Measurements from ENCODE around the gene CD101. TPM values are rescaled to one million over a fixed set of nuclear protein-coding genes. Genes with fewer than 3 reads are reported as not detected.

The CD101 gene
- total and polyA plus RNA-seq, 12 donors = 0.30 to 2.3 (median 1.1) TPM

- Histone ChIP-seq H3K4me3 (peak within 1 kb of the TSS; percentile 57 to 88 (median 78)), H3K27me3 (no peaks in the 10 kb centered on the region), H3K36me3 (peaks cover 0 to 23% (median 0%) of the 10 kb centered on the region in 9 donors), H3K9me3 (no peaks in the 10 kb centered on the region), H3K27ac (peak within 1 kb of the TSS in 8 of 10 donors; percentile 7 to 82 (median 64)), H3K4me1 (peaks cover 0 to 25% (median 9%) of the 10 kb centered on the region in 9 donors)
- DNase-seq = peak; percentile 82 to 97
- intact Hi-C loops (cut with DNase I) = loop anchor here in 9 of 10 donors (5.0 to 10.0 kb wide), 9 partner anchors 65 to 695 kb away; partner anchors contain the start of genes CD58 (in 7 of the 9) and TRIM45 (in 1 of the 9)
- TF ChIP-seq CTCF (IDR thresholded peaks at IDR 0.05) = peak in 7 of 9 donors; percentile 15 to 57 (median 30)
- ATAC-seq = peak; percentile 99 to 100 (median 99)
- 0 to 1% methylated on average over 48 of the region's 48 CpGs for WGBS, 2 donors
Measured at GRCh38 chr1:117059678-117060440, 58.3 kb downstream of the CD101 start, which contains the start of gene TTF2. Gene TTF2 (plus strand): TSS chr1:117060326. CDS start chr1:117060347, 21 bp downstream.

DNA sequence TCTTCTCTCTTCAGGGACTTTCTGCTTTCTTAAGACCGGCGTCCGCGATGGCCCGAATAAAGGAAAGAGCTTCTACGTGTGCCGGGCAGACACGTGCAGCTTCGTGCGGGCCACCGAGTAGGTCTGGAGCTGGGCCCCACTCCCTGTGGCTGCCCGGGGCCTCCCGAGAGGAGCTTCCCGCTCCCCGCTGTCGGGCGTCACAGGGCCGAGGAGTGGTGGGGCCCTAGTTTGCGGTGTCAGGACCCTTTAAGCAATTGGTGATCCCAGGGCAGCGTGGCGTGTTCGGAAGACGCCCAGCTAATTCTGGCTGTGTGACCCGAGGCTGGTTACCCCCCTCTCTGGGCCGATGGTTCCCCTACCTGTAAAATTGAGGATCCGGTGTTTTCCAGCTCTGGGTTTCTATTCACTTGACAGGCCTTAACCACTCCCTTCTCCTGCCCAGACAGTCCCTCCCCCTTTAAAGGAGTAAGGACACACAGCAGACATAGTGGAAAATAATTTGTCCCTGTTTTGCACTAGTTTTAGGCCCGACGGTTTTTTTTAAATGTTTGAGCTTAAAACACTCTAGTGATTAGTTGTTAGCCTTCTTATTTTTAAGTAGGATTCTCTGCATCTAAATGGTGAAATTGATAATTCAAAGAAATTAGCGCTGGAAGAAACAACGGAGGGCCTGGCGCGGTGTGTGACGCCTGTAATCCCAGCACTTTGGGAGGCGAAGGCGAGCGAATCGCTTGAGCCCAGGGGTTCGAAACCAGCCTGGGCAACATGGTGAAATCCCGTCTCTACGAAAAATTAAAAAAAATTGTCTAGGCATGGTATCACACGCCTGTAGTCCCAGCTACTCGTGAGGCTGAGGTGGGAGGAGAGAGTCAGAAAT, 59.1 kb downstream of the CD101 start:
- intact Hi-C loops (cut with DNase I) = loop anchor here in 3 of 10 donors (10.0 kb wide), 2 partner anchors 64 to 694 kb away; partner anchors contain the start of gene TRIM45 (in 1 of the 3)
- H3K9me3 ChIP-seq = no peaks in the 10 kb centered on the region
- peaks cover 0 to 30% (median 0%) of the 10 kb centered on the region in 9 donors for H3K36me3 ChIP-seq
- ATAC-seq (peak; percentile 22 to 72 (median 56)), DNase-seq (no peak)
- H3K4me3 ChIP-seq = peak overlapping the region; percentile 57 to 88 (median 78)
- no peak for TF ChIP-seq CTCF (IDR thresholded peaks at IDR 0.05)
- 26% methylated on average over 42 of the region's 42 CpGs for WGBS, 2 donors
- no peaks in the 10 kb centered on the region for H3K27me3 ChIP-seq
- H3K27ac ChIP-seq = peak overlapping the region in 8 of 10 donors; percentile 7 to 82 (median 64)
- H3K4me1 ChIP-seq = peaks cover 0 to 25% (median 9%) of the 10 kb centered on the region in 9 donors

GRCh38 chr1:117061986-117062415, 60.4 kb downstream of the CD101 start:
- intact Hi-C loops (cut with DNase I) = loop anchor here in 3 of 10 donors (10.0 kb wide), 2 partner anchors 63 to 693 kb away; partner anchors contain the start of gene TRIM45 (in 1 of the 3)
- no peaks in the 10 kb centered on the region for H3K27me3 ChIP-seq
- no peak overlapping the region for H3K27ac ChIP-seq
- ATAC-seq = no peak
- no peak for DNase-seq
- peaks cover 0 to 40% (median 0%) of the 10 kb centered on the region in 9 donors for H3K36me3 ChIP-seq
- 87% methylated on average over 2 of the region's 2 CpGs for WGBS, 2 donors
- no peak for TF ChIP-seq CTCF (IDR thresholded peaks at IDR 0.05)
- H3K4me3 ChIP-seq = no peak overlapping the region
- peaks cover 0 to 25% (median 9%) of the 10 kb centered on the region in 9 donors for H3K4me1 ChIP-seq
- no peaks in the 10 kb centered on the region for H3K9me3 ChIP-seq

GRCh38 chr1:117066367-117066766, 64.8 kb downstream of the CD101 start:
- intact Hi-C loops (cut with DNase I) = loop anchor here in 8 of 10 donors (2.0 to 10.0 kb wide), 8 partner anchors 56 to 691 kb away; partner anchors contain the start of gene TRIM45 (in 3 of the 8)
- Histone ChIP-seq H3K4me3 (no peak overlapping the region), H3K36me3 (peaks cover 0 to 46% (median 0%) of the 10 kb centered on the region in 9 donors), H3K4me1 (peaks cover 0 to 6% (median 0%) of the 10 kb centered on the region in 9 donors), H3K27ac (no peak overlapping the region), H3K9me3 (no peaks in the 10 kb centered on the region), H3K27me3 (no peaks in the 10 kb centered on the region)
- WGBS, 2 donors = 64 to 73% methylated on average over 6 of the region's 6 CpGs
- no peak for DNase-seq
- no peak for TF ChIP-seq CTCF (IDR thresholded peaks at IDR 0.05)
- ATAC-seq = no peak

All from heart right ventricle (tissue), 16 donors.